HepG2 (cell line): ENCODE measurements around the gene COA5. TPM values are rescaled to one million over a fixed set of nuclear protein-coding genes. Genes with fewer than 3 reads are reported as not detected.

ENCODE experiments used
- ATAC-seq: fragments of 200-7000 bp; cut with Tn5 transposase; 3 replicates; pipeline ENCODE4 v1.9.1; 2020; ENCODE audit warnings: mild to moderate bottlenecking, moderate library complexity
- BruUV-seq: library from RNA; stranded (reverse); fragments of 400-500 nt; replicated peaks from 2 replicates; lab custom pipeline; 2021; lab: Mats Ljungman, UMichigan
- CTCF ChIA-PET: fragments of 300-600 bp; formaldehyde crosslinking; extraction: SDS; loops from one replicate; lab custom pipeline; 2021; ENCODE audit warnings: low total read pairs, inconsistent platforms, low intra/inter-chr PET ratio; lab: Yijun Ruan, JAX
- POLR2A ChIA-PET: fragments of 350-600 bp; sonication (Branson Sonifier 250); formaldehyde crosslinking; loops from one replicate; lab custom pipeline; 2020; ENCODE audit warnings: antibody characterized with exemption, inconsistent platforms; lab: Yijun Ruan, JAX
- DNase-seq: peaks from one replicate; pipeline ENCODE4 v3.0.0-alpha.2; 2015; ENCODE audit warnings: low spot score
- FAIRE-seq: peaks from 3 replicates; lab custom pipeline; 2011; peaks lifted over from hg19 to GRCh38; lab: Jason Lieb, UNC
- H2AFZ ChIP-seq: one replicate; pipeline ENCODE4 v1.6.1; 2011; ENCODE audit warnings: low read length, inconsistent platforms
- H3K27ac ChIP-seq: fragments of 300-600 bp; 3 replicates; pipeline ENCODE4 v1.8.0; 2011; ENCODE audit warnings: mixed run types, mild to moderate bottlenecking, mixed read lengths, low read length, inconsistent platforms; ENCODE audit not compliant: insufficient read depth; ENCODE audit errors: extremely low read length
- H3K27me3 ChIP-seq, 2 experiments: fragments of 200-600 bp in 1 of 2; 2 replicates in 1 of 2; 3 replicates in 1 of 2; pipeline versions ENCODE4 v1.6.0 to v1.8.0; 2011; ENCODE audit warnings: low read length in 2 of 2, mild to moderate bottlenecking in 2 of 2, moderate library complexity in 2 of 2, inconsistent platforms in 1 of 2; ENCODE audit not compliant: insufficient read depth in 2 of 2, control insufficient read depth in 1 of 2
- H3K36me3 ChIP-seq, 2 experiments: fragments of 200-600 bp in 1 of 2; replicated peaks in 1 of 2; 2 replicates in 1 of 2; 3 replicates in 1 of 2; pipeline versions ENCODE4 v1.5.1 to v1.8.0; 2011; ENCODE audit warnings: low read length in 2 of 2, inconsistent platforms in 1 of 2; ENCODE audit not compliant: insufficient read depth in 2 of 2, control insufficient read depth in 1 of 2
- H3K4me1 ChIP-seq: 2 replicates; pipeline ENCODE4 v1.5.1; 2012; ENCODE audit warnings: low read length, inconsistent platforms; ENCODE audit not compliant: insufficient read depth
- H3K4me2 ChIP-seq: 2 replicates; pipeline ENCODE4 v1.6.0; 2011; ENCODE audit warnings: low read depth, low read length, inconsistent platforms
- H3K4me3 ChIP-seq, 3 experiments: fragments of 200-600 bp in 1 of 3; sonication (generic), shearing (Covaris generic) in 1 of 3; replicated peaks in 1 of 3; 2 replicates each; pipeline ENCODE4 v1.5.1; 2011 to 2016; ENCODE audit warnings: low read length in 3 of 3, inconsistent platforms in 2 of 3, low read depth in 2 of 3, mild to moderate bottlenecking in 2 of 3, control low read depth in 1 of 3, mixed read lengths in 1 of 3; ENCODE audit not compliant: insufficient read depth in 1 of 3
- H3K79me2 ChIP-seq: one replicate; pipeline ENCODE4 v1.6.1; 2011; ENCODE audit warnings: low read length, inconsistent platforms; ENCODE audit not compliant: insufficient read depth
- H3K9ac ChIP-seq: 2 replicates; pipeline ENCODE4 v1.6.0; 2011; ENCODE audit warnings: mild to moderate bottlenecking, low read depth, low read length, inconsistent platforms; ENCODE audit not compliant: insufficient read depth
- H3K9me3 ChIP-seq: 2 replicates; pipeline ENCODE4 v1.5.1; 2012; ENCODE audit warnings: mild to moderate bottlenecking, low read length
- H4K20me1 ChIP-seq: 2 replicates; pipeline ENCODE4 v1.6.0; 2011; ENCODE audit warnings: inconsistent platforms, mild to moderate bottlenecking, low read length, moderate library complexity; ENCODE audit not compliant: insufficient read depth
- RERE ChIP-seq: IDR thresholded peaks from 2 replicates; pipeline ENCODE4 v1.6.1; 2016; ENCODE audit warnings: low read depth, missing genetic modification reagents, missing compliant biosample characterization
- ZNF335 ChIP-seq: sonication (generic); formaldehyde crosslinking; IDR thresholded peaks from 2 replicates; pipeline ENCODE4 v1.4.0; 2020; ENCODE audit warnings: missing genetic modification reagents
- WGBS: methylation state at CpG from one replicate; pipeline ENCODE4 v1.1.6; 2017; ENCODE audit warnings: low lambda C conversion rate; 5-methylcytosine and 5-hydroxymethylcytosine counted together
- in situ Hi-C: cut with HindIII; loops from 2 replicates; pipeline ENCODE4 v1.10.0; 2017; ENCODE audit warnings: low pct_unique_long_range_greater_than_20kb; ENCODE audit not compliant: extremely low pct_ligation_motif_present
- intact Hi-C: fragments of 100-400 bp; cut with micrococcal nuclease; formaldehyde crosslinking; loops from one replicate; pipeline ENCODE4 v1.10.0; 2022; ENCODE audit not compliant: unreplicated experiment
- polyA plus RNA-seq, 8 experiments: library from polyadenylated mRNA; depleted of rRNA in 3 of 8; stranded (reverse) in 7 of 8; unstranded in 1 of 8; fragments of >200 nt; fragmentation: Illumina TruSeq in 4 of 8; extraction: Trizol in 4 of 8; gene quantifications; 2 replicates each; pipeline versions ENCODE4 v1.2.1 to v1.2.3, GENCODE V29; 2011 to 2016; ENCODE audit warnings: low read depth in 4 of 8, missing spikeins in 1 of 8, mixed read lengths in 1 of 8; ENCODE audit not compliant: insufficient read depth in 1 of 8
- total RNA-seq, 5 experiments: library from RNA; depleted of rRNA; stranded (reverse); fragments of >200 nt; fragmentation: Illumina TruSeq; extraction: Trizol; gene quantifications; 2 replicates each; pipeline ENCODE4 v1.2.3, GENCODE V29; 2016; ENCODE audit warnings: low read depth in 1 of 5

Gene COA5
- total and polyA plus RNA-seq, 2 of the 13 experiments (the other 11 are each of a cell fraction or from before 2014, with no cell fraction given), result 43.6 to 64.5 TPM

- Histone ChIP-seq H3K4me2 (no peak overlapping the region), H4K20me1 (no peaks in the 10 kb centered on the region), H3K27ac (no peak overlapping the region), H3K79me2 (peaks cover 2% of the 10 kb centered on the region), H3K4me3 (no peak overlapping the region), H3K9me3 (no peaks in the 10 kb centered on the region)
- intact Hi-C loops, result no loop called here
- ChIA-PET CTCF (no interaction called here), POLR2A (no interaction called here)
- ATAC-seq, result no peak
- no peak for FAIRE-seq
- DNase-seq, result no peak
- no TSS peak for BruUV-seq
- 98% methylated on average over 3 of the region's 3 CpGs for WGBS
- TF ChIP-seq ZNF335 (CRISPR knock-in tag) (no peak), RERE (no peak)
- TF ChIP-seq, all 625 proteins: peak for 0
- Histone ChIP-seq H3K27me3 (no peaks in the 10 kb centered on the region), H3K36me3 (peaks cover 4 to 31% of the 10 kb centered on the region in 2 experiments; a peak in 4 of 5 replicates), H2AFZ (no peak overlapping the region), H3K9ac (no peak overlapping the region), H3K4me1 (peaks cover under 1% of the 10 kb centered on the region; the same call in 1 of the 2 replicates)
- in situ Hi-C loops, result loop anchor here (5.0 kb wide), 1 partner anchor 182 kb away; no protein-coding TSS in a partner anchor
Measured at GRCh38 chr2:98654699-98655495, 46.6 kb upstream of the COA5 start.
